ENCODE measurements around the gene TBC1D17. TPM values are rescaled to one million over a fixed set of nuclear protein-coding genes. Genes with fewer than 3 reads are reported as not detected.
A peak's percentile ranks its signal among the peaks of the same experiment; 100 is the strongest.

Gene TBC1D17
- total and polyA plus RNA-seq, 7 donors, result 13.4 to 41.0 (median 26.1) TPM

- no peaks in the 10 kb centered on the region for H3K36me3 ChIP-seq
- H3K4me3 ChIP-seq, result no peak overlapping the region
- intact Hi-C loops (cut with DNase I), result no loop called here
- H3K27me3 ChIP-seq, result no peaks in the 10 kb centered on the region
- H3K4me1 ChIP-seq, result peaks cover 0 to 8% (median 7%) of the 10 kb centered on the region in 4 donors
- no peak for DNase-seq
- 54 to 81% methylated on average over 5 of the region's 5 CpGs for WGBS, 2 donors
- TF ChIP-seq CTCF (IDR thresholded peaks at IDR 0.05), result no peak
- TF ChIP-seq POLR2A (IDR thresholded peaks at IDR 0.05), result no peak
- TF ChIP-seq EP300 (IDR thresholded peaks at IDR 0.05), result no peak
- TF ChIP-seq POLR2AphosphoS5 (IDR thresholded peaks at IDR 0.05), result no peak
- H3K27ac ChIP-seq, result no peak overlapping the region
- H3K9me3 ChIP-seq, result no peaks in the 10 kb centered on the region
Observed at GRCh38 chr19:49936549-49936948, 59.0 kb downstream of the TBC1D17 start.

- no peak overlapping the region for H3K27ac ChIP-seq
- peak overlapping the region in 2 of 4 donors; percentile 33 to 34 for H3K4me3 ChIP-seq
- peak; percentile 86 for DNase-seq
Observed at GRCh38 chr19:49937750-49938381, 60.4 kb downstream of the TBC1D17 start.

More at GRCh38 chr19:49937750-49938381, 60.4 kb downstream of the TBC1D17 start:
- Histone ChIP-seq H3K27me3 (no peaks in the 10 kb centered on the region), H3K36me3 (no peaks in the 10 kb centered on the region), H3K4me1 (peaks cover 0 to 8% (median 7%) of the 10 kb centered on the region in 4 donors), H3K9me3 (no peaks in the 10 kb centered on the region)
- 6 to 18% methylated on average over 35 of the region's 35 CpGs for WGBS, 2 donors
- intact Hi-C loops (cut with DNase I), result loop anchor here (1.0 kb wide), 1 partner anchor 45 kb away; no protein-coding TSS in a partner anchor
- no peak for TF ChIP-seq POLR2AphosphoS5 (IDR thresholded peaks at IDR 0.05)
- TF ChIP-seq EP300 (IDR thresholded peaks at IDR 0.05), result no peak
- peak; percentile 71 to 94 (median 91) for TF ChIP-seq CTCF (IDR thresholded peaks at IDR 0.05)

Small RNAs within 50 kb of the gene (small RNA-seq; reads per million reads assigned to genes)
- gene MIR4749, result 0 to 0.11 (median 0.06) reads per million in 3 donors

Other genes starting within 250 kb of the TBC1D17 start
- gene RRAS, start 237.6 kb upstream of the TBC1D17 start, total RNA-seq, result 100 to 1,000 TPM; 105 to 127 (median 125) TPM
- gene RRAS, start 237.6 kb upstream of the TBC1D17 start, polyA plus RNA-seq, result 100 to 1,000 TPM in 2 of 3 donors, 10 to 100 TPM in 1; 79.8 to 139 (median 130) TPM
- 10 to 100 TPM; 10.9 to 21.3 (median 12.5) TPM for gene SCAF1, start 235.5 kb upstream of the TBC1D17 start, total RNA-seq
- gene SCAF1, start 235.5 kb upstream of the TBC1D17 start, polyA plus RNA-seq, result 10 to 100 TPM in 2 of 3 donors, 1 to 10 TPM in 1; 9.0 to 30.8 (median 16.0) TPM
- gene IRF3, start 211.8 kb upstream of the TBC1D17 start, total RNA-seq, result 10 to 100 TPM; 28.2 to 59.1 (median 32.6) TPM
- gene IRF3, start 211.8 kb upstream of the TBC1D17 start, polyA plus RNA-seq, result 100 to 1,000 TPM in 1 of 3 donors, 10 to 100 TPM in 2; 50.9 to 125 (median 64.9) TPM
- gene BCL2L12, start 211.8 kb upstream of the TBC1D17 start, total RNA-seq, result 1 to 10 TPM; 4.6 to 9.2 (median 6.5) TPM
- 10 to 100 TPM in 2 of 3 donors, 1 to 10 TPM in 1; 9.0 to 43.6 (median 10.2) TPM for gene BCL2L12, start 211.8 kb upstream of the TBC1D17 start, polyA plus RNA-seq
- 100 to 1,000 TPM; 106 to 175 (median 160) TPM for gene PRMT1, start 200.4 kb upstream of the TBC1D17 start, total RNA-seq
- gene PRMT1, start 200.4 kb upstream of the TBC1D17 start, polyA plus RNA-seq, result 100 to 1,000 TPM in 2 of 3 donors, 10 to 100 TPM in 1; 84.1 to 172 (median 101) TPM
- 1 to 10 TPM in 3 of 4 donors, under 1 TPM in 1; 0.49 to 1.7 (median 1.5) TPM for gene ADM5, start 188.1 kb upstream of the TBC1D17 start, total RNA-seq
- 1 to 10 TPM in 1 of 3 donors, not detected in 2; 3.1 TPM for gene ADM5, start 188.1 kb upstream of the TBC1D17 start, polyA plus RNA-seq
- 10 to 100 TPM in 1 of 4 donors, 1 to 10 TPM in 3; 3.6 to 28.5 (median 4.3) TPM for gene CPT1C, start 186.6 kb upstream of the TBC1D17 start, total RNA-seq
- gene CPT1C, start 186.6 kb upstream of the TBC1D17 start, polyA plus RNA-seq, result 1 to 10 TPM in 2 of 3 donors, under 1 TPM in 1; 0.69 to 4.2 (median 2.4) TPM
- gene TSKS, start 114.4 kb upstream of the TBC1D17 start, total RNA-seq, result under 1 TPM in 1 of 4 donors, not detected in 3; 0.83 TPM
- 1 to 10 TPM in 1 of 3 donors, under 1 TPM in 1, not detected in 1; 0.36 to 1.2 TPM for gene TSKS, start 114.4 kb upstream of the TBC1D17 start, polyA plus RNA-seq
- gene AP2A1, start 110.7 kb upstream of the TBC1D17 start, total RNA-seq, result 10 to 100 TPM; 48.5 to 81.1 (median 52.0) TPM
- gene AP2A1, start 110.7 kb upstream of the TBC1D17 start, polyA plus RNA-seq, result 10 to 100 TPM; 33.0 to 77.4 (median 40.9) TPM
- gene FUZ, start 64.4 kb upstream of the TBC1D17 start, total RNA-seq, result 10 to 100 TPM; 21.0 to 32.9 (median 23.1) TPM
- 10 to 100 TPM in 2 of 3 donors, 1 to 10 TPM in 1; 7.4 to 17.4 (median 16.3) TPM for gene FUZ, start 64.4 kb upstream of the TBC1D17 start, polyA plus RNA-seq
- 10 to 100 TPM; 17.8 to 45.4 (median 22.4) TPM for gene MED25, start 59.4 kb upstream of the TBC1D17 start, total RNA-seq
- 10 to 100 TPM; 18.0 to 43.5 (median 30.1) TPM for gene MED25, start 59.4 kb upstream of the TBC1D17 start, polyA plus RNA-seq
- gene PTOV1, start 26.5 kb upstream of the TBC1D17 start, total RNA-seq, result 100 to 1,000 TPM in 1 of 4 donors, 10 to 100 TPM in 3; 52.2 to 105 (median 68.1) TPM
- gene PTOV1, start 26.5 kb upstream of the TBC1D17 start, polyA plus RNA-seq, result 10 to 100 TPM; 54.8 to 79.7 (median 62.5) TPM
- 10 to 100 TPM; 28.2 to 44.0 (median 33.9) TPM for gene PNKP, start 10.1 kb upstream of the TBC1D17 start, total RNA-seq
- 10 to 100 TPM; 27.0 to 88.8 (median 34.0) TPM for gene PNKP, start 10.1 kb upstream of the TBC1D17 start, polyA plus RNA-seq
- gene AKT1S1, start 347 bp upstream of the TBC1D17 start, total RNA-seq, result 10 to 100 TPM; 13.6 to 16.1 (median 14.6) TPM
- gene AKT1S1, start 347 bp upstream of the TBC1D17 start, polyA plus RNA-seq, result 10 to 100 TPM; 30.3 to 55.9 (median 33.6) TPM
- gene IL4I1, start 19.2 kb downstream of the TBC1D17 start, total RNA-seq, result under 1 TPM; 0.28 to 0.66 (median 0.38) TPM
- gene IL4I1, start 19.2 kb downstream of the TBC1D17 start, polyA plus RNA-seq, result 1 to 10 TPM; 1.8 to 6.8 (median 3.5) TPM
- 1 to 10 TPM; 5.3 to 7.1 (median 5.9) TPM for gene ATF5, start 51.5 kb downstream of the TBC1D17 start, total RNA-seq
- gene ATF5, start 51.5 kb downstream of the TBC1D17 start, polyA plus RNA-seq, result 10 to 100 TPM; 18.0 to 42.3 (median 33.1) TPM
- gene NUP62, start 51.8 kb downstream of the TBC1D17 start, total RNA-seq, result 10 to 100 TPM; 25.0 to 32.6 (median 26.0) TPM
- 10 to 100 TPM; 10.2 to 42.6 (median 18.0) TPM for gene NUP62, start 51.8 kb downstream of the TBC1D17 start, polyA plus RNA-seq
- 1 to 10 TPM in 3 of 4 donors, not detected in 1; 1.4 to 2.5 (median 2.1) TPM for gene SIGLEC11, start 83.5 kb downstream of the TBC1D17 start, total RNA-seq
- 1 to 10 TPM in 1 of 3 donors, under 1 TPM in 2; 0.60 to 1.8 (median 0.66) TPM for gene SIGLEC11, start 83.5 kb downstream of the TBC1D17 start, polyA plus RNA-seq
- 10 to 100 TPM; 17.4 to 30.7 (median 24.8) TPM for gene VRK3, start 147.7 kb downstream of the TBC1D17 start, total RNA-seq
- gene VRK3, start 147.7 kb downstream of the TBC1D17 start, polyA plus RNA-seq, result 10 to 100 TPM; 31.2 to 51.6 (median 45.8) TPM
- 10 to 100 TPM in 2 of 4 donors, 1 to 10 TPM in 2; 5.8 to 13.2 (median 9.3) TPM for gene ZNF473, start 148.3 kb downstream of the TBC1D17 start, total RNA-seq
- gene ZNF473, start 148.3 kb downstream of the TBC1D17 start, polyA plus RNA-seq, result 1 to 10 TPM in 2 of 3 donors, under 1 TPM in 1; 0.92 to 2.7 (median 1.8) TPM